Activated CD8-positive, alpha-beta memory T cell treated with anti-CD3 and anti-CD28 coated beads, Interleukin-2, amount 50 U/mL, for 24 hours (primary cell): ENCODE results near the gene MAPK11.

ENCODE experiments used
- DNase-seq: peaks from one replicate; pipeline ENCODE4 v3.0.0-alpha.2; 2020; ENCODE audit errors: extremely low read depth

The MAPK11 gene

DNA sequence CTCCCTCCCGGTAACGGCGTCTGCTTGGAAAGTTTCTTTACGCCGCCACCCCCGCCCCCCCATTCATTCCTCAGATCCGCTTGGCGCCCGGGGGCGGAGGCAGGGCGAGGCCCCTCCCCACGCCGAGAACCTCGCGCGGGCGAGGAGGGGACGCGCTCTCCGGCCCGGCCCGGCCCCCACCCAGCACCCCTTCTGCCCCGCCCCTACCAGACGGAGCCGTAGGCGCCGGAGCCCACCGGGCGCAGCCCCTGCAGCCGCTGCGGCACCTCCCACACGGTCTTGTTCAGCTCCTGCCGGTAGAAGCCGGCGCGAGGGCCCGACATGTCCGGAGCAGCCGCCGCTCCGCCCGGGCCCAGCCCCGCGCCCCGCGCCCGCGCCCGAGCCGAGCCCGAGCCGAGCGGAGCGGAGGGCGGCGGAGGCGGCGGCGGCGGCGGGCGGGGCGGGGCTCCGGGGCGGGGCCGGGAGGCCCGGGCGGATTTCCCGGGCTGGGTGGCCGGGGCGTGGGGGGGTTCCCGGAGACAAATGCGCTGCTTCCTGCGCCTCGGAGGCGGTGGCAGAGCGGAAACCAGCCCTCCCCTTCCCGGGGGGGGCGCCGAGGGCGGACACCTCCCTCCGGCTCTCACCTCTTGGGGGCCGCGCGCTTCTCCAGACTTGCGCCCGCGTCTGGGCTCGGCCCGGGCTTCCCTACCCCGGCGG is at the start of gene MAPK11:
MAPK11 (minus strand) TSS at position 411 of the 696 bp plus-strand sequence; CDS start at position 323, 88 bp downstream.
- DNase-seq: no peak

DNA sequence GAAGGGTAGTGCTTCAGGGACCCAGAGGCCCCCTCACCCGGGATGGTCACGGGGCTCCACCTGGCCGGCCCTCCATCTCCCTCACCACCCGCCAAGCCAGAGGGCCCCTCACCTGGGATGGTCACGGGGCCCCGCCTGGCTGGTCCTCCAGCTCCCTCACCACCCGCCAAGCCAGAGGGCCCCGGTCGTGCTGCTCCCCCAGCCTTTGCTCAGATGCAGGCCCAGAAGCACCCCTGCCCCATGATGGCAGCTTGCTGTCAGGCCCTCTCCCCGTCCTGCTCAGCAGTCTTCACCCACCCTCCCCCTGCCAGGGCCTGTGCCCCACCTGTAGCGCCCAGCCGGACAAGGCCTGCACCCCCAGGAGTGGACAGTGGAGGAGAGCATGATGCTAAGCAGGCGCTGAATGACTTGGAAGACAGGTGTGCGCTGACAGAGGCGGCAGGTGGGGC is 49.3 kb upstream of the MAPK11 start:
- DNase-seq: no peak

DNA sequence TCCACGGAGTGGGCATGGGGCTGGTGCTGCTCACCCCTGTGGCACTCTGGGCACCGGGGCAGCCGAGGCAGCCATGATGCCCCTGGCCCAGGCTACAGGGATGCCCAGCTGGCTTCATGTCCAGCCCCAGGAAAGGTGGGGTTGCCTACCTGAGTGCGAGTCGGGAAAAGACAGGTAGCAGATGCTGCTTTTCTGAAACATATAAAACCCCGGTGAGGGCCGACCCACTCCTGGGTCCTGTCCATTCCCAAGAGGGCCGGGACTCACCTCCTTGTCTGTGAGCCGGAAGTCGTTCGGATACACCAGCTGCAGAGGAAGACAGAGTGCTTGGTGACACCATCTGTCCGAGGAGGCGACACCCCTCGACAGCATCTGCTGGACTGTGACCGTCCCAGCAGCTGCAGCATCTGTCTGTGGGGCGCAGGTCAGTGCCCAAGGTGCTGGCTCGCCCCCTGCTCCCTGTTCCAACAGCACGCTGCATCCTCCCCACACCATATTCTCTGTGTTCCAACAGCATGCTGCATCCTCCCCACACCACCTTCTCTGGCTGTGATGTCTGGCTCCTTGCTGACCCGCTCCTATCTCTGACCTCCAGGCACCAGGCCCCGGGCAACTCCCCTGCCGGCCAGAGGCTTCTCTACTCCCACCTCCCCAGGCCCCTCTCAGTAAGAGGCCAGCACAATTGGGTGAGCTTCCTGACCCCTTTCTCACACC is 48.7 kb upstream of the MAPK11 start:
- no peak for DNase-seq

DNA sequence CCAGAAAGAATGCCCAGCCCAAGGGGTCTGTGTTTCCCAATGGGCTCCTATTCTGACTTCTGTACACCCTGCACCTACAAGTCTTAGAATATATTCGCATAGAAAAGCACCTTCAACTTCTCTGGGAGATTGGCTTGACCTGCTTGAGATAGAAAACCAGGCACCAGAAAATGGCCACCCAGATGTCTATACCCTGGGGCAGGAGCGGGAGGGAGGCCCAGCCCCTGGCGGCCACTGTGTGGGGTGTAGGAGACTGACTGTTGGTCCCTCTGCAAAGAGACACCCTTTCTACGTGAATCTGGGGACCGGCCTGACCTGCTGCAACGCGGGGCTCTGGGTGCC is 48.1 kb upstream of the MAPK11 start:
- DNase-seq: no peak

DNA sequence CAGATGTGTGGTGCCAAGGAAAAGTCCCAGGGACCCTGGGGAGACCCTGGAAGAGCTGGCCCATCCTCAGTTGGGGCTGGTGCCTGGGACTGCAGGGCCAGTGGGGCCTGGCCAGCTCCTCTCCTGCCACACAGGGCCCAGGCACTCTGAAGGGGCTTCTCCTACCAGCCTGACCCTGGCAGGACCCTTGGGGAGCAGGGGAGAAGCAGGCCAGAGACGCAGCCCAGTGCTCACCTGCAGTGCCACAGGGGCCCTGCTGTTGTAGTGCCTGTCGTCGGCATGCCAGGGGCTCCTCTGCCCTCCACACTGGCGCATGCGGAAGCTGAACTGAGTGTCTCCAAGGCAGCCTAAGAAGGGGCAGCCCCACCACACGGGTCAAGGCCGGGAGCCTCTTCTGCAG is 47.5 kb upstream of the MAPK11 start:
- DNase-seq: no peak

DNA sequence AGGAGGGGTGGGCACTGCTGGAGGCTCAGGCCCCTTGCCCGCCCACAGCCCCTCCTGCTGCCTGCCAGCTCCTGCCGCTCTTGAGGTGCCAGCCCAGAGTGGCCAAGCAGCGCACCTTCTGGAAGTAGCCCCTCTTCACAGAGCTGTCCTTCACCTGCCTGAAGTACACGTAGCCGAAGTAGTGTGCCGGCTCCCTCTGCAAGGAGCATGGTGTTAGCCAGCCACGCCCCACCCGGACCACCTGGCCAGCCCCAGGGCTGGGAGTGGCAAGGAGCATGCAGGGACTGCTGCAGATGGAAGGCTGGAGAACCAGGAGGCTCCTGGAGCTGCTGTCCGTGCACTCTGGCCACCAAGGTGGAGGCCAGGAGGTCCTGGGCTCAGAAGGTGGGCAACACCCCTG is 47.0 kb upstream of the MAPK11 start:
- DNase-seq: no peak

DNA sequence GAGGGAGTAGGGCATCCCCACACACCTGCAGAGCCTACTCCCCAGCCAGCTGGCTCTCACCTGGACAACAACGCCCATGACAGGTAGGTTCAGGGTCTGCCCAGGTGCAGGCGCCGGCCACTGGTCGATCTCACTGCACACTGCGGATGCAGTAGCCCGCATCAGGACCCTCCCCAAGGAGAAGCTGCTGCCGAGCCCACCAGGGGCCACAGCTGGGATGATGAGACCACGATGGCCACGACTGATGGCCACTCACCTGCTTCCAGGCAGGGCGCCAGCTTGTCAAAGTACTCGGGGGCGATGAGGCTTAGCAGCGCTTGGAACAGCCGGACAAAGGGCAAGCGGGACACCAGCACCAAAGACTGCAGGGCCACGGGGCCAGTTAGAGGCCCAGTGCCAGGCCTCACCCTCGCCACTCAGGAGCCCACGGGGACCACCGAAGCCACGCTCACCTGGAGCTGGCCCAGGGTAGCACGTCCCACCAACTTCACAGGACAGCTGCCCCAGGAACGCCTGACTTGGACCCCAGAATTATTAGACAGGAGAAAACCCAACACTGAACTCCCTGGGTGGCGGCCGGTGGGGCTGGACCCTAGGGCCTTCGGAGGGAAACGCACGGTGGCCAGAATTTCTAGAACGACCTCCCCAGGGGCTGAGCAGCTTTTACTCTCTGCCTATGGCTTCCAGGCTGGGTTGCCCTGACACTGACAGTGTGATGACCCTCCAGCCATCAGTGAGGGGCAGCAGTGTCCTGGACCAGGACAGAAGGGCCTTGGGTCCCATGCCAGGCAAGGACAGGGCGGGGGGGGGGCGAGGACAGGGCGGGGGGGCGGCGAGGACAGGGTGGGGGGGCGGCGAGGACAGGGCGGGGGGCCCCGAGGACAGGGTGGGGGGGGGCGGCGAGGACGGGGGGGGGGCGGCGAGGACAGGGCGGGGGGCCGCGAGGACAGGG is 46.2 kb upstream of the MAPK11 start:
- no peak for DNase-seq

DNA sequence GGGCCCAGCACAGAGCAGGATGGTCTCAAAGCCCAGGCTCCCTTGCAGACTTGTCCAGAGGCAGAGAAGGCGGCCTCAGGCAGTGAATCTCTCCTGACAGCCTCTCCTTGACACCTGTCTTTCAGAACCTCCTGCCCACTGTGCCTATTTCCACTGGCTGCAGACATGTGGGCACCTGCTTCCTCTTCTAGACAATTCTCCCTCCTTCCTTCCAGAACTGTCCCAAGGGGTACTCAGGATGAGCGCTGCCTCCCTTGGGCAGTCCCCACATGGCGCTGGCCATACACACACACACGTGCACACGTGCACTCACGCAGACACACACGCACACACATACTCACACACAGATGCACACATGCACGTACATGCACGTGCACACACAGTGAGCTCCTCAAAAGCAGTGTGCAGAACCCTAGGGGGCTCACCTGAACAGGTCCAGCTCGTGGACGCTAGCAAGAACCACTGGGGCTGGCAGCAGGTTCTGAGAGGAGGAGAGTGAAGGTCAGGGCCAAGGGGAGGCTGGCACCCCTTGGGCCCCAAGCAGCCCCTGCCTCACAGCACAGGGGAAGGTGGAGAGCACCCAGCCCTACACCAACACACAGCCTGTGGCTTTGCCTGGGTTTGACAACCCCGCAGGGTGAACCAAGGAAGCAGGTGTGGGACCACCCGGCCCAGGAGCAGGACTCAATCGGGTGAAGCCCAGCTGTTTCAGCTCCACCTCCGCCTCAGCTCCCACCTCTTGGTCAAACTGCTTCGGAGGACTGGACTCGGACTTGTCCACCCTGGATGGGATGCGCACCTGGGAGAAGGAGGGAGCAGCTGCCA is 45.3 kb upstream of the MAPK11 start:
- no peak for DNase-seq

DNA sequence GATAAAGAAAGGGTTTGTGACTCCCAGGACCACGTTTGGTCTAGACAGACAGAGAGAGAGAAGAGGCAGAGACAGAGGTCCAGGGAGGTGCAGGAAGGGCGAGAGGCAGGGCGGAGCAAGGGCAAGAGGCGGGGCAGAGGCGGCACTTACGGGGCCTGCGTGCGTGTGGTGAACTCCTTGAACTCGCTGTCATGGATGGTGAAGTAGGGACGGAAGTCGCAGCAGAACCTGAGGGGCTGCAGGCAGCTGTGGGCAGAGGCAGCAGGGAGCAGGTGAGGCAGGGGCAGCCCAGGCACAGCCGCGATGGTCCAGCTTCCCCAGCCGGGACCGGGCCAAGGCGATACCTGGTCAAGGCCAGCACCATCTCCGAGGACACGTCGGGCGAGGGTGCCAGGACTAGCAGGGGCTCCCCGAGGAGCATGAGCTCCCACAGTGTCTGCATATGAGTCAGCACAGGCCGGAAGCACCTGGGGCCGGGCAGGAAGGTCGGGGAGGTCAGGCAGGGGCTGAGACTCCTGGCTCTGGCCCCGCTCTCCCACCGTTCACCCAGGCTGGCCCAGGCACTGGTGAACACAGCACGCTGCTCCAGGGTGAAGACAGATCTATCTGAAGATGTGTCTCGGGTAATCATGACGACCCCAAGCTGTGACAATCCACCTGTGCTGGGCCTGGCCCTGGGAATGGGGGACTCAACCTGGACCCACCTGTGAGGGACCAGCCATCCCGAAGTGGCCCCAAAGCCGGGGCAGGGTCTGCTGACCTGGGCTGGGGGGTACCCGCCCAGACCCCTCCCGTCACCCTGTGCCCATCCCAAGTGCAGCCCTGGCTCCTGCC is 44.5 kb upstream of the MAPK11 start:
- DNase-seq: peak; percentile 39

DNA sequence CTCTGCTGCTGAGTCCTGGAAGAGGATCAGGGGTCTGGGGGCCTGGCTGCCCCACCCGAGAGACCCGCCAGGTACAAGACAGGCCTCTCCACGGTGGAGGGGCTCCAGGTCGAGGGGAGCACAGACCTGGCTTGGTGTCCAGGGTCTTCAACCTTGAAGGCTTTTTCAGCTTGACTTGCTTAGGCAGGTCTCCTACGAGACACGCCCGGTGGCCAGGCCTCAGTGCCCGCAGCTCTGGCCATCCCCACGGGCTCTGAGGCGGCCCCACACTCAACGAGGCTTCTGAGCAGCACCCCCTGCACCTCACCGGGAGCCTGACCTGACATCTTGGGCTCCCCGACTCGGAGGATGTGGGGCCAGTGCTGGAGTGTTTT is 43.9 kb upstream of the MAPK11 start:
- DNase-seq: no peak

DNA sequence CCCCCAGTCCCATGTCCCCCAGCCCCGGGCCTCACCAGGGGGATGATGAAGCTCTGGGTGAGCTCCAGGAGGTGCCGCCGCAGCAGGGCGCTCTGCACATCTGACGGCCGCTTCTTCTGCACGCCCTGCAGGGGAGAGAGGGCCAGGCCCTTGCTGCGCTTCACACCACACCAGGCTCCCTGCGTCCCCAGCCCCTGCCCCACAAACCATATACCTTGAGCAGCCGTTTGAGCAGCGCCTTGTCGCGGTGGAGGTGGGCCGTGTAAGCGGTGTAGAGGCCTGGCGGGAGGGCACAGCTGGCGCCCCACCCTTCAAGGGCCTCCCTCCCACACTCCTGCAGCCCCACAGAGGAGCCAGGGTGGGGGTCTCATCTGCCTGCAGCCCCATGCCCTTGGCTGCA is 43.4 kb upstream of the MAPK11 start:
- no peak for DNase-seq

DNA sequence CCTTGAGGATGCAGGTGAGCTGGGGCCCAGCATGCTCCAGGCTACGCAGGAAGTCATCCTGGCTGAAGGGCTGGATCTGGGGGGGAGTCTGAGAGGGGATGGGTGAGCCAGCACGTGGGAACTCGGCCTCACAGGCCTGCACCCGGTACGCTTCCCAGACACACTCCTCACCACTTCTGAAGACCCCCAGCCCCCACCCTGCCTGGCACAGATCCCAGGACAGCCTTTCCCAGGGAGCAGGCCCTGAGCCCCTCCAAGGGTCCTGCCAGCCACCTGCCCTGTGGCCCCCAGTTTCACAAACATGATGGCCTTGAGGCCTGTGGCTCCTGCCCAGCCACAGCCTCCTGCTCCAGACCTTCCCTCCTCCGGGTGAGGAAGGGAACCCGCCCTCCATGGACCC is 42.8 kb upstream of the MAPK11 start:
- no peak for DNase-seq

DNA sequence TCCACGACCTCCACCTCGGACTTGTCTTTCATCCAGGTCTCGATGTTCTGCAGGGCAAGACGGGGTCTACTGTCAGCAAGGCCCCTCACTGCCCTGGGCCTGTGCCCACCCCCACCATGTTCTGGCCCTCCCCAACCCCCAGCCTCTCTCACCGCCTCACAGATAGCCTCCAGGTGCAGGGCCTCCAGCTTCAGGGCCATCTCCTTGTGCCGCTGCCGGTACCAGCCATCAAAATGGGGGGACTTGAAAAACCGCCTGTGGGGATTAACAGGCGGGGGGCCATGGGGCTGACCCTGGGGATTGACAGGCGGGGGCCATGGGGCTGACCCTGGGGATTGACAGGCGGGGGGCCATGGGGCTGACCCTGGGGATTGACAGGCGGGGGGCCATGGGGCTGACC is 42.2 kb upstream of the MAPK11 start:
- DNase-seq: no peak

DNA sequence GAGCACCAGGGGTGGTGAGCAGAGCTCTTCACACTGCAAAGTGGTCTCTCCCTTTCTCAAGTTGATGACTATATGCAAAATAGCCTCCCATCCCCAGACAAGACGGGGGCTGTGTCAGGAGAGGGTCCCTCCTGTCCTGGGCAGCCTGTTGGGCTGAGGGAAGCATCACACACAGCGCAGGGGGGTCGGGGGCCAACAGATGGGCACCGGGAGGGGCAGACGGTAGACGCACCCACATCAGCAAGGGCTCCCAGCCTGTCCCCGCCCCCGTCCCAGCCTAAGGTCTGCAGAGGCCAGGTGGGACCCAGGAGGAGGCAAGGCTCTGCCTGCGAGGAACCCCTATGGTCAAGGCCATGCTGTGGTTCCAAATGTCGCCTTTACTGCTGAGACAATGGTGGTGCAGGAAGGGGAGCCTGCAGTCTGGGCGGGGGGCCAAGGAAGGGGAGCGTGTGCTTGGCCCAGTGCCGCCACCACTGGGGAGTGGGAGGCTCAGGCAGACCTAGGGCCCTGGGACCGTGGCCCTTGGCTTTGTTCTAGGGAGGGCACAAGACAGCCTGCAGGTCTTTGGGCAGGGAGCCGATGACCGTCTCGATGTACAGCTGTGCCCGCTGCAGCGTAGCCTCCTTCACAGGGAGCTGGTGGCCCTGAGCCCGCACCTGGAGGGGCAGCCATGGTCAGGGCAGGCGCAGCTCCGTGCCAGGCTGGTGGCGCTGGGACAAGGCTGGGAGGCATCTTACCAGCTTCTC is 41.6 kb upstream of the MAPK11 start:
- DNase-seq: no peak

DNA sequence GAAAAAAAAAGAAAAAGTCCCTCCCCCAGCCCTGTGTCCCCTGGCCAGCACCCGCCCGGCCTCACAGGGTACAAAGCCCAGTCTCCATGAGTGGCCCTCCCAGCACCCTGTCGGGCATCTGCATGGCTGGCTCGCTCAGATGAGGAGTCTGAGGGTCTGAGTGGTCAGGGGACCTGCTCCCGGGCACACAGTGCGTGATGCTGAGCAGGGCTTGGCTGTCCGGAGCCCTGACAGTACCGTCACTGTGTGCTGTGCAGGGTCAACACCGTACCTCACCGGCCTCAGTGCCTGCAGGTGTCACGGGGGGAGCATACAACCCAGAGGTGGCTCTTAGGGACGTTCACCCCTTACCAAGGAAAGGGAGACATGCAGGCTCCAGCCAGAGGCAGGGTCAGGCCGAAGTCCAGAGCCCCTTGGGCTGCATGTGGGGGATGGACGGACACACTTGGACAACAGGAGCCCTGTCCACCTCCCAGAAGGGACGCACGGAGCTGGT is 40.8 kb upstream of the MAPK11 start:
- no peak for DNase-seq

DNA sequence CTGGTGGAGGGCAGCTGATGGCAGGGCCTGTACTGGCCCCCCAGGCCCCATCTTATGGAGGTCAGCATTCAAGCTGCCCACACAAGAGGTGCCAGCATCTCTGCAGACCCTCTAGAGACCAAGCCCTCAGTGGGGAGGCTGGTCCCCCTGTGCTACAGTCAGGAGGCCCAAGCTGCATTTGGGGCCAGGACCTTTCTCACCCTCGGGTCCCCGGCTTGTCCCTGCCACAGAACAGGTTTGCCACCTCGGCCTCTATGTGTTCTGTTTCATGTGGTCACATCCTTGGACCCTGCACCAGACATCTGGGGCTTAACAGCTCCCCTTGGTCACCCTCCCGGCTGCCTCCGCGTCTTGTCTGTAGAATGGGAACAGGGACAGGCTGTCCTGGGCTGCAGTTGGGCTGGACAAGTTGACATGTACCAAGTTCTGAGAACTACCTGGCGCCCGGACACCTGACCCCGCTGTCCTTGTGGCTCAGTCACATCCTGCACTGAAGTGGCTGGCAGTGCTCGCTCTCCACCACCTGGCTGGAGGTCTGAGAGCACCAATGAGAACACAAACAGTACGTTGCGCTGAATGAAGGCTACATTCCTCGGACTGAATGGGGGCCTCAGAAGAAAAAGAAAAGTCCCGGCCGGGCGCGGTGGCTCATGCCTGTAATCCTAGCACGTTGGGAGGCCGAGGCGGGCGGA is 40.0 kb upstream of the MAPK11 start:
- no peak for DNase-seq

DNA sequence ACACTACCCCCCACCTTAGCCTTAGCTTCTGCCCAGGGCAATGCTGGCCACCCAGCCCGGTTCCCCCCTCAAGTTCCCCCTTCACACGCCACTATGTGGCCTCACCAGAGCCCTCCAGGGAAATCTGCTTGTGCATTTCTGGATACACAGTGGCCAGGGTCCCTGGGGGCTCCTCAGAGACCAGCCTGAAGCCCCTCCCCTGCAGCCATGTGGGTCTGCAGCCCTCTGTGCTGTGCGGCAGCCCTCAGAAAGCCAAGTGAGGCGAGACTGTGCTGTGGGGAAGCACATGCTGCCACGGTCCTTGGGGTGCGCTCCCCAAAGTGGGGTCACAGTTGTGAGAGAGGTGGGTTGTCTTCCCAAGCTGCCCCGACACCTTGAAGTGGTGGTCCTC is 39.4 kb upstream of the MAPK11 start:
- DNase-seq: no peak

DNA sequence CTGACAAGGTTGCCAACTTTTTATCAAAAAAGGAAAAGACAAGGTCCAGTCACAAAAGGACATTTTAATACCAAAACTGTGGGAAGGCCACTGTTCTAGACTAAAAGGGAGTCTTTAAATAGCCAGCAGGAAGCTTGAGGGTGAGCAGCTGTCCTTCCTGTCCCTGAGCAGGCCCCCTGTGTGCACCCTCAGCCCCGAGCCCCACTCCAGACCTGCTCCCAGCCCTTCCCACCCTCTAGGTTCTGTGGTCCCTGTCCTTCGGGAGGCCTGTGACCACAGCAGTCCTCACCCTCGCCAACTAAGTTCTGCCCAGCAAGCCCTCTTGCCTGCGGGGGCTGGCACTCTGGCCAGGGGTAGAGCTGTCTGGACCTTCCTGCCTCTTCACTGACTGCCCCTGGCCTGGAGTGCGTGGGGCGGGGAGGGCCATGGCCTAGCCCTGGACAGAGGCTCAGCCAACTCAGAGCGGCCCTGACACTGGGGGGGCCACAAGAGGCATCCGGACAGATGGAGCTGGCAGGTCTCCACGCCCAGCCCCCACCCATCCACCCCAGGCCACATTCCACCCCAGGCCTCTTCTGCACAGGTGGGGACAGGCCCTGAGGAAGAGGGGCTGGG is 38.9 kb upstream of the MAPK11 start:
- DNase-seq: no peak

DNA sequence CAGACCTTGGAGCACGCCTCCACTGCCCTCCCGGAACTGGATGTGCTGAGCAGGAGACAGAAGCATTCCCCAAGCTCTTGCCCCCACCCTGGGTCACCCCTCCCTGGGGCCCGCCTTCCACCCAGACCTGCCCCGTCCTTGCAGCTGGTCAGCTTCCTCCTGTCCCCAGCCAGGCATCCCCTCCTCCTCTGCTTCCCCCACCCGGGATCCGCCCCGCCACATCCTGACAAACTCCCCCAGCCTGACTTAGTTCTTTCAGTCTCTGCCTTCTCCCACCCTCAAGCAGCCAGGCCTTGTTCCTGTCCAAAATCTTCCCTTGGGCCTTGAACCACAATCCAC is 38.4 kb upstream of the MAPK11 start:
- no peak for DNase-seq
